ENCODE measurements around the gene FGF18.

FGF18 gene

GRCh38 chr5:171435908-171436307 is 16.5 kb downstream of the FGF18 start:
- DNase-seq (ENCODE audit: low read depth in 2 of 2) = no peak
- H3K4me3 ChIP-seq (replicated peaks in 1 of 2; ENCODE audit: low read depth in 2 of 2, low read length in 2 of 2) = no peak overlapping the region
- TF ChIP-seq, protein P1, sequence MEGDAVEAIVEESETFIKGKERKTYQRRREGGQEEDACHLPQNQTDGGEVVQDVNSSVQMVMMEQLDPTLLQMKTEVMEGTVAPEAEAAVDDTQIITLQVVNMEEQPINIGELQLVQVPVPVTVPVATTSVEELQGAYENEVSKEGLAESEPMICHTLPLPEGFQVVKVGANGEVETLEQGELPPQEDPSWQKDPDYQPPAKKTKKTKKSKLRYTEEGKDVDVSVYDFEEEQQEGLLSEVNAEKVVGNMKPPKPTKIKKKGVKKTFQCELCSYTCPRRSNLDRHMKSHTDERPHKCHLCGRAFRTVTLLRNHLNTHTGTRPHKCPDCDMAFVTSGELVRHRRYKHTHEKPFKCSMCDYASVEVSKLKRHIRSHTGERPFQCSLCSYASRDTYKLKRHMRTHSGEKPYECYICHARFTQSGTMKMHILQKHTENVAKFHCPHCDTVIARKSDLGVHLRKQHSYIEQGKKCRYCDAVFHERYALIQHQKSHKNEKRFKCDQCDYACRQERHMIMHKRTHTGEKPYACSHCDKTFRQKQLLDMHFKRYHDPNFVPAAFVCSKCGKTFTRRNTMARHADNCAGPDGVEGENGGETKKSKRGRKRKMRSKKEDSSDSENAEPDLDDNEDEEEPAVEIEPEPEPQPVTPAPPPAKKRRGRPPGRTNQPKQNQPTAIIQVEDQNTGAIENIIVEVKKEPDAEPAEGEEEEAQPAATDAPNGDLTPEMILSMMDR (IDR thresholded peaks at IDR 0.05; ENCODE audit: low read depth, low read length) = no peak

DNA sequence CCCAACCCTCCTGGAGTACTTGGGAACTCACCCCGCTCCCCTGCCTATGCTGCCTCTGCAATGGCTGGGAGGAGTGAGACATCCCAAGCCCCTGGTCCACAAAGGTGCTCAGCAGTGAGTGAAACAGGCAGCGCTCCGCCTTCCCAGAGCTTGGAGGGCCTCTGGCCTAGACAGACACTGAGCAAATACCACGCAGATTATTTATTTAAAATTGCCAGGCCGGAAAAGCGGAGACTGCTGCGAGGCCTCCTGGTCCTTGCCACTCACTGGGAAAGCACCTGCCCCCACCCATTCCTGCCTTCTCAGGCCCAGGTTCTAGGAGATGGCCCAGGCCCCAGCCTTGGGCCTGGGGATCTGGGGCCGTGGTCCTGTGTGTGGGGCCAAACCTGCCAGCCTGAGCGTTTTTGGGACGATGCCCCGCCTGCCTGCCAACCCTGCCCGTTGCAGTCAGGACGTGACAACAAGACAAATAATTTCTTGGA is 17.4 kb downstream of the FGF18 start:
- H3K4me3 ChIP-seq (replicated peaks in 1 of 2; ENCODE audit: low read depth in 2 of 2, low read length in 2 of 2) = no peak overlapping the region
- DNase-seq (ENCODE audit: low read depth in 2 of 2) = no peak
- TF ChIP-seq, protein P1 (IDR thresholded peaks at IDR 0.05; ENCODE audit: low read depth, low read length) = no peak

GRCh38 chr5:171437286-171437821 is 17.9 kb downstream of the FGF18 start:
- no peak overlapping the region for H3K4me3 ChIP-seq (replicated peaks in 1 of 2; ENCODE audit: low read depth in 2 of 2, low read length in 2 of 2)
- no peak for DNase-seq (ENCODE audit: low read depth in 2 of 2)
- TF ChIP-seq, protein P1 (IDR thresholded peaks at IDR 0.05; ENCODE audit: low read depth, low read length) = no peak

- no peak for DNase-seq (ENCODE audit: low read depth in 2 of 2)
- TF ChIP-seq, protein P1 (IDR thresholded peaks at IDR 0.05; ENCODE audit: low read depth, low read length) = no peak
- H3K4me3 ChIP-seq (replicated peaks in 1 of 2; ENCODE audit: low read depth in 2 of 2, low read length in 2 of 2) = no peak overlapping the region
Observed at GRCh38 chr5:171438738-171439137, 19.3 kb downstream of the FGF18 start.

- DNase-seq (ENCODE audit: low read depth in 2 of 2) = no peak
- H3K4me3 ChIP-seq (replicated peaks in 1 of 2; ENCODE audit: low read depth in 2 of 2, low read length in 2 of 2) = no peak overlapping the region
- TF ChIP-seq, protein P1 (IDR thresholded peaks at IDR 0.05; ENCODE audit: low read depth, low read length) = no peak
Observed at GRCh38 chr5:171441246-171441791, 21.9 kb downstream of the FGF18 start.

GRCh38 chr5:171442287-171443042 is 23.0 kb downstream of the FGF18 start:
- H3K4me3 ChIP-seq (replicated peaks in 1 of 2; ENCODE audit: low read depth in 2 of 2, low read length in 2 of 2) = no peak overlapping the region
- TF ChIP-seq, protein P1 (IDR thresholded peaks at IDR 0.05; ENCODE audit: low read depth, low read length) = no peak
- DNase-seq (ENCODE audit: low read depth in 2 of 2) = peak; percentile 26 to 59

Data from cardiac fibroblast (primary cell).